SK-N-SH treated with all-trans-retinoic acid at 6 μM for 48 hours (cell line): ENCODE data around the gene NCAN.

Experiments used
- ARNTL ChIP-seq: fragments of 450-650 bp; formaldehyde crosslinking; IDR thresholded peaks from 2 replicates; pipeline ENCODE4 v1.5.0; 2020; ENCODE audit warnings: low read depth, mild to moderate bottlenecking, moderate library complexity, borderline replicate concordance
- CSDC2 ChIP-seq: fragments of 250-450 bp; sonication (Bioruptor Pico); IDR thresholded peaks from 2 replicates; pipeline ENCODE4 v1.5.0; 2020; ENCODE audit warnings: mild to moderate bottlenecking, moderate library complexity
- ISL1 ChIP-seq: fragments of 250-450 bp; sonication (Bioruptor Pico); IDR thresholded peaks from 2 replicates; pipeline ENCODE4 v2.1.2; 2022; ENCODE audit warnings: mild to moderate bottlenecking, moderate library complexity
- PPARA ChIP-seq: fragments of 250-450 bp; sonication (Bioruptor Pico); IDR thresholded peaks from 2 replicates; pipeline ENCODE4 v1.5.0; 2020; ENCODE audit warnings: mild to moderate bottlenecking, borderline replicate concordance
- RARB ChIP-seq: fragments of 250-450 bp; sonication (Bioruptor Pico); IDR thresholded peaks from 2 replicates; pipeline ENCODE4 v1.8.0; 2021; ENCODE audit warnings: mild to moderate bottlenecking, moderate library complexity
- SNAI2 ChIP-seq: fragments of 250-450 bp; sonication (Bioruptor Pico); IDR thresholded peaks from 2 replicates; pipeline ENCODE4 v1.5.0; 2020; ENCODE audit warnings: mild to moderate bottlenecking, moderate library complexity
- TCF4 ChIP-seq: fragments of 250-450 bp; sonication (Bioruptor Pico); IDR thresholded peaks from 2 replicates; pipeline ENCODE4 v1.8.0; 2021; ENCODE audit warnings: mild to moderate bottlenecking, moderate library complexity, borderline replicate concordance
- ZC3H10 ChIP-seq: fragments of 250-450 bp; sonication (Bioruptor Pico); IDR thresholded peaks from 2 replicates; pipeline ENCODE4 v1.5.1; 2021; ENCODE audit warnings: mild to moderate bottlenecking, moderate library complexity
- ZFP3 ChIP-seq: fragments of 250-450 bp; sonication (Bioruptor Pico); IDR thresholded peaks from 2 replicates; pipeline ENCODE4 v1.5.0; 2020; ENCODE audit warnings: mild to moderate bottlenecking, moderate library complexity
- ZNF565 ChIP-seq: fragments of 450-650 bp; formaldehyde crosslinking; conservative IDR thresholded peaks from 2 replicates; pipeline ENCODE4 v1.5.0; 2020; ENCODE audit warnings: low read depth, mild to moderate bottlenecking, moderate library complexity
- ZNF70 ChIP-seq: fragments of 450-650 bp; formaldehyde crosslinking; IDR thresholded peaks from 2 replicates; pipeline ENCODE4 v1.5.0; 2020; ENCODE audit warnings: mild to moderate bottlenecking, moderate library complexity
- ZNF8 ChIP-seq: fragments of 450-650 bp; formaldehyde crosslinking; IDR thresholded peaks from 2 replicates; pipeline ENCODE4 v1.5.0; 2020; ENCODE audit warnings: mild to moderate bottlenecking, moderate library complexity
- TF ChIP-seq, protein P1 (sequence below): fragments of 250-450 bp; sonication (Bioruptor Pico); IDR thresholded peaks from 2 replicates; pipeline ENCODE4 v1.5.1; 2020; ENCODE audit warnings: low read depth, mild to moderate bottlenecking, moderate library complexity
- TF ChIP-seq, protein P2 (sequence below): fragments of 250-450 bp; sonication (Bioruptor Pico); IDR thresholded peaks from 2 replicates; pipeline ENCODE4 v1.8.0; 2020; ENCODE audit warnings: mild to moderate bottlenecking, moderate library complexity, borderline replicate concordance

DNA sequence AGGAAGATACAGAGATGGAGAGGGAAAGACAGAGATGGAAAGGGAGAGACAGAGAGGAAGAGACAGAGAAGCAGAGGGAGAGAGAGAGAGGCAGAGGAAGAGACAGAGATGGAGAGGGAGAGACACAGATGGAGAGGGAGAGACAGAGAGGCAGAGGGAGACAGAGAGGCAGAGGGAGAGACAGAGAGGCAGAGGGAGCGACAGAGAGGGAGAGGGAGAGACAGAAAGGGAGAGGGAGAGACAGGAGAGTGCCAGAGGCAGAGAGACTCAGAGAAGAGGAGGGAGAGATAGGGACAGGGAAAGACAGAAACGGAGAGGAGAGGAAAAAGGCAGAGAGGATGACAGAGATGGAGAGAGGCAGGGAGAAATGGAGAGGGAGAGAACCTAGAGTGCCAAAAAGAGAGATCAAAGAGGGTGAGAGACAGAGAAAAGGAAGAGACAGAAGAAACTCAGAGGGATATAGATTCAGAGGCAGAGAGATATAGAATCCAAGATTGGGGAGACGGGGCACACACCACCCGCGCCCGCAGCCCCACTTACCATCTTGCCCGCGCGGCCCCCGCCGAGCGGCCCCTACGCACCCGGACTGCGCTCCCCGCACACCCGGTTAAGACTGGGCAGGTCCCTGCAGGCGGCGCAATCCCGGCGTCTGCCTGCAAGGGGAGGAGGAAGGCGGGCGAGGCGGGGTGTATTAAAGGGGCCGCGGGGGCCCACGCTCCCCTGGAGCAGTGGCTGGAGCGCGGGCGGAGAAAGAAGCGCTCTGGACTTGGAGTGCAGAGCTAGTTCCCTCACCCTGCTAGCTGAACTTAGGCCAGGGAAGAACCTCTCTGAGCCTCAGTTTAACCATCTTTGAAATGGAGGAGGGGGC, 50.7 kb downstream of the NCAN start:
- TF ChIP-seq ZC3H10 (CRISPR knock-in tag) (no peak), ZFP3 (CRISPR knock-in tag) (no peak), ZNF565 (CRISPR knock-in tag) (no peak), TCF4 (CRISPR knock-in tag) (no peak), PPARA (CRISPR knock-in tag) (no peak), RARB (CRISPR knock-in tag) (no peak), ARNTL (CRISPR knock-in tag) (no peak), ISL1 (CRISPR knock-in tag) (no peak), CSDC2 (CRISPR knock-in tag) (no peak), ZNF70 (no peak), ZNF8 (CRISPR knock-in tag) (no peak), SNAI2 (CRISPR knock-in tag) (no peak)
- TF ChIP-seq, protein P1, sequence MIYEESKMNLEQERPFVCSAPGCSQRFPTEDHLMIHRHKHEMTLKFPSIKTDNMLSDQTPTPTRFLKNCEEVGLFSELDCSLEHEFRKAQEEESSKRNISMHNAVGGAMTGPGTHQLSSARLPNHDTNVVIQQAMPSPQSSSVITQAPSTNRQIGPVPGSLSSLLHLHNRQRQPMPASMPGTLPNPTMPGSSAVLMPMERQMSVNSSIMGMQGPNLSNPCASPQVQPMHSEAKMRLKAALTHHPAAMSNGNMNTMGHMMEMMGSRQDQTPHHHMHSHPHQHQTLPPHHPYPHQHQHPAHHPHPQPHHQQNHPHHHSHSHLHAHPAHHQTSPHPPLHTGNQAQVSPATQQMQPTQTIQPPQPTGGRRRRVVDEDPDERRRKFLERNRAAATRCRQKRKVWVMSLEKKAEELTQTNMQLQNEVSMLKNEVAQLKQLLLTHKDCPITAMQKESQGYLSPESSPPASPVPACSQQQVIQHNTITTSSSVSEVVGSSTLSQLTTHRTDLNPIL (CRISPR knock-in tag): no peak
- TF ChIP-seq, protein P2, sequence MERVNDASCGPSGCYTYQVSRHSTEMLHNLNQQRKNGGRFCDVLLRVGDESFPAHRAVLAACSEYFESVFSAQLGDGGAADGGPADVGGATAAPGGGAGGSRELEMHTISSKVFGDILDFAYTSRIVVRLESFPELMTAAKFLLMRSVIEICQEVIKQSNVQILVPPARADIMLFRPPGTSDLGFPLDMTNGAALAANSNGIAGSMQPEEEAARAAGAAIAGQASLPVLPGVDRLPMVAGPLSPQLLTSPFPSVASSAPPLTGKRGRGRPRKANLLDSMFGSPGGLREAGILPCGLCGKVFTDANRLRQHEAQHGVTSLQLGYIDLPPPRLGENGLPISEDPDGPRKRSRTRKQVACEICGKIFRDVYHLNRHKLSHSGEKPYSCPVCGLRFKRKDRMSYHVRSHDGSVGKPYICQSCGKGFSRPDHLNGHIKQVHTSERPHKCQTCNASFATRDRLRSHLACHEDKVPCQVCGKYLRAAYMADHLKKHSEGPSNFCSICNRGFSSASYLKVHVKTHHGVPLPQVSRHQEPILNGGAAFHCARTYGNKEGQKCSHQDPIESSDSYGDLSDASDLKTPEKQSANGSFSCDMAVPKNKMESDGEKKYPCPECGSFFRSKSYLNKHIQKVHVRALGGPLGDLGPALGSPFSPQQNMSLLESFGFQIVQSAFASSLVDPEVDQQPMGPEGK (CRISPR knock-in tag): no peak
